ENCODE measurements around the gene RNU5B-1.

Gene RNU5B-1

GRCh38 chr15:65304381-65305149 lies at the start of gene RNU5B-1:
Gene RNU5B-1, plus strand, starts transcription at chr15:65304677.
- DNase-seq = peak; percentile 78 to 84

DNA sequence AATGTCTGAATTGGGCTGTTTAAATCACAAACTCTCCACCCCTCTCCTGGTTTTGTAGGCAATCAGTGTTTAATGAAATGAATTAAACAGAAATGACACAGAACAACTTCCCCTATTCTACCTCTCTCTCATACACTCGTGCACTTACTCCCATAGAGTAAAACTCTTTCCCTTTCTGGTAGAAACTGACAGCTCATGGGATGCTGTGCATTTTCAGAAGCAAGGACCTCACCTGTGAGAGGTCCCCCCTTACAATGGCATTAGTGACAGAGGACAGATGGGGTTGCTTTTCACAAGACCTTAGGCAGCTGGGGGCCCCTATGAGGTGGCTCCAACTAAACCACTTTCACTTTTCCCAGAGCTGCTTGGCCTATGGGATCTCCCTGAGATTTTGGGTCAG lies 49.7 kb upstream of the RNU5B-1 start:
- DNase-seq = no peak

GRCh38 chr15:65255486-65256140 lies 48.9 kb upstream of the RNU5B-1 start:
- no peak for DNase-seq

- no peak for DNase-seq
Measured at GRCh38 chr15:65258375-65259262, 45.9 kb upstream of the RNU5B-1 start.

GRCh38 chr15:65259367-65259797 lies 45.1 kb upstream of the RNU5B-1 start:
- no peak for DNase-seq

DNA sequence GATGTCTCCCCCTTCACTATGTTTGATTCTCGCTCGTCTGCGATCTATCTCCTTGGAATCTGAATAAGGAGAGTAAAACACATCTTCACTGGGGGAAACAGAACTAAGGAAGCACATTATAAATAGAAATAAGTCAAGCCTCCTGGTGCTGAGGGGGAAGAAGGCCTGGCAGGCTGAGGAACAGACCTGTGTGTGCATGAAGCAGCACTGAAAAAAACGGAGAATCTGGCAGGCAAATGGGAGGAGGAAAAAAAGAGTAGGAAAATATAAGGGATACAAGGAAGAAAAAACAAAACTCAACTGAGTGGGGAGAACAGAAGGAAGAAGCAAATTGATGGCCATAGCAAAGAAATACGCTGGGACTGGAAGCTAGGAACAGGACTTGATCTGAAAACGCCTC lies 43.5 kb upstream of the RNU5B-1 start:
- no peak for DNase-seq

- DNase-seq = no peak
Measured at GRCh38 chr15:65263313-65263712, 41.2 kb upstream of the RNU5B-1 start.

DNA sequence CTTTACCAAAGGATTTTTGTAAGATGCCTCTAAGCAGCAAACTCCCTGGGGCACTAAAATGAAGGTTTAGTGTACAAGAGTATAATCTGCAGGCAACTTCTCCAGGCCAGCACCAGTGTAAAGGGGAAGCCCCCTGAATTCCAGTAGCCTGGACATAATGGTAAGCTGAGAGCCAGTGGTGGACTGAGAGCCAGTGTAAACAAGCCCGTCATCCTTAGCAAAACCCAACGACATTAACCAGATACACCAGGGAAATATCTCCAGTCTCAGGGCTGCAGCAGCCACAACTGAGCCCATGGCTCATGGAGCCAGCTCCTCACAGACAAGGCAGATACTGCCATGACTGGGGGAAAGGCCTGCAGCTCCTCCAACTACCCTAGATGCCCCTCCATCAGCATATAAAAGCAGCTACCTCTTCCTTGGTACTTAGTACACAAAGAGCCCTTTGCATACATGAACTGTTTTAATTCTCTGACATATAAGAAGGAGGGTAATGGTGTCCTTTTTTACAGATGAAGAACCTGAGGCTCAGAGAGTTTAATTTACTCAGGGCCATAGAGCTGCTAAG lies 39.5 kb upstream of the RNU5B-1 start:
- no peak for DNase-seq

GRCh38 chr15:65266469-65266868 lies 38.0 kb upstream of the RNU5B-1 start:
- no peak for DNase-seq

DNA sequence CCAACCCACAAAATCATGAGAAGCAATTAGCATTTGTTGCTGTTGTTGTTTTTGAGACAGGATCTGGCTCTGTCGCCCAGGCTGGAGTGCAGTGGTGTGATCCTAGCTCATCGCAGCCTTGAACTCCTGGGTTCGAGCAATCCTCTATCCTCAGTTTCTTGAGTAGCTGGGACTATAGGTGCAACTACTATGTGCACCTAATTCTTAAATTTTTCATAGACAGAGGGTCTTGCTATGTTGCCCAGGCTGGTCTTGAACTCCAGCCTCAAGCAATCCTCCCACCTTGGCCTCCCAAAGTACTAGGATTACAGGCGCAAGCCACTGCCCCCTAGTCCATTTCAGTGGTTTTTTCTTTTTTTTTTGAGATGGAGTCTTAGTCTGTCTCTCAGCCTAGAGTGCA lies 36.1 kb upstream of the RNU5B-1 start:
- no peak for DNase-seq

- peak in 1 of 2 donors; percentile 10 for DNase-seq
Measured at GRCh38 chr15:65270811-65271545, 33.5 kb upstream of the RNU5B-1 start.

DNA sequence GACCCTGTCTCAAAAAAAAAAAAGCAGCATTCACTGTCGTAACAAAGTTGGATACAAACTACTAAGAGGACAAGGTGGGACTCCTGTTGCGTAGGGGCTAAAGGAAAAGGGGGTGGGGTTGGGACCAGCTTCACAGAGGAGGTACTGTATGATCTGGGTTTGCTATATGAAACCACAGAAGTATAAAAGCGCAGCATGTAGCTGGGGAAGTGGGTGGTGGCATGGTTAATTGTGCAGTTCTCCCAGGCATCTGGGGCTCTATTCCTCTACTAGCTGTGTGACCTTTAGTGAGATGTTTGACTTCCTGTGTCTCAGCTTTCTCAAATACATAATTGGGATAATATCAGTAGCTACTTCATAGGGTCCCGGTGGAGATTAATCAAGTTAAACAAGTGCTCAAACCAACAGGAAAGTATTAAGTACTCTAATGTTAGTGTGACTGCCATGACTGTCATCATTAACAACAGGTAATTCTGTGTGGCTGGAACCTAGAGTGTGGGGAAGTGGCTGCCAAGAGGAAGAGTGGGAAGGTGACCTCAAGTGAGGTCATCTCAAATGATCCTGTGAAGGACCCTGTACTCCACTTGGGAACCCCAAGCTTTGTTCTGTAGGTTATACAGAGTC lies 29.3 kb upstream of the RNU5B-1 start:
- DNase-seq = no peak

DNA sequence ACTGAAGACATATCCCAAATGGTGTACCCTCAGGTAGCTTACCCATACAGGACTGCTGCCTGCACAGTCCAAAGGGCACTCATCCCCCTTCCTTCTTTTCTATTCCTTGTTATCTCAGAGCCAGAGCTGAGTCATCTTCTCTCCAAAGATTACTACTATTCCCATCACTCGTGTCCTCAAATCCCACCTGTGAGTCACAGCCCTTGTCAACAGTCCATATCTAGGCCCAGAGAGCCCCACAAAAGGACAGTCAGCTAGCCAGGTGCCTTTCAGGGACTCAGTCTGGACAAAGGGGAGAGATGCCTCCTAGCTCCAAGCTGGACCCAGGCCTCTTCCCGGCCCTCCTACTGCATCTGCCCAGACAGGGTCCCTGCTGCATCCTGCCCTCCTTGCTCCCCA lies 28.8 kb upstream of the RNU5B-1 start:
- no peak for DNase-seq

DNA sequence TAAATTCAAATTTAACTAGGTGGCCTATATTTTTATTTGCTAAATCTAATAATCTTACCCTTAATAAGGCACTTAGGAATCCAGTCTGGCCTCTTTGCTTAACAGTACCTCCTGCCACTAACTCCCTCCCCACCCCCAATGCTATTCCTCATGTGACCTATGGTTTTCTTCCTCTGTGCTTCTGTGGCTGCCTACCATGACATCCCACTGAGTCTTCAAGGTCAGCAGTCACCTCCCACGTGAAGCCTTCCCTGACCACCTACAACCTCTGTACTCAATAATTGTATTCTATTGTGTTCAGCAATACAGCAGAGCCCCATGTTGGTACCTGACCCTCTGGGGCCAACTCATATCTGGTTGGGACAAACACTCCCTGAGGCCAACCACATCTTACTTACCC lies 27.5 kb upstream of the RNU5B-1 start:
- no peak for DNase-seq

DNA sequence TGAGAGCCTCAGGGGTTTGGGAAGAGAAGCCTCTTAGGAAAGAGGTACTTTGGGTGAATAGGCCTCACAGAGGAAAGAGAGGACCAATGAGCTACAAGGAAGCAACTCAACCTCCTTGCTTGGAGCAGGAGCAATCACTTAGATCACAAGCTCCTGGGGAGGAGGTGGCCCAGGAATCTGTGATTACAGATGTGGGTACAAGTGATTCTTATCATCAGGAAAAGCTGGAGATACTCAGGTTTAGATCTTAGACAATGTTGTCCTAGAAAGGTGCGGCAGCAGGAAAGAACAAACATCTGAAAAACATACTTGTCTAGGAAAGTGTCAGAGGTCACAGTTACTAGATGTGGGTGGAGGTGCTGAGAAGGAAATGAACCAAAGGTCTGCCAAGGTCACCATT lies 26.0 kb upstream of the RNU5B-1 start:
- no peak for DNase-seq

DNA sequence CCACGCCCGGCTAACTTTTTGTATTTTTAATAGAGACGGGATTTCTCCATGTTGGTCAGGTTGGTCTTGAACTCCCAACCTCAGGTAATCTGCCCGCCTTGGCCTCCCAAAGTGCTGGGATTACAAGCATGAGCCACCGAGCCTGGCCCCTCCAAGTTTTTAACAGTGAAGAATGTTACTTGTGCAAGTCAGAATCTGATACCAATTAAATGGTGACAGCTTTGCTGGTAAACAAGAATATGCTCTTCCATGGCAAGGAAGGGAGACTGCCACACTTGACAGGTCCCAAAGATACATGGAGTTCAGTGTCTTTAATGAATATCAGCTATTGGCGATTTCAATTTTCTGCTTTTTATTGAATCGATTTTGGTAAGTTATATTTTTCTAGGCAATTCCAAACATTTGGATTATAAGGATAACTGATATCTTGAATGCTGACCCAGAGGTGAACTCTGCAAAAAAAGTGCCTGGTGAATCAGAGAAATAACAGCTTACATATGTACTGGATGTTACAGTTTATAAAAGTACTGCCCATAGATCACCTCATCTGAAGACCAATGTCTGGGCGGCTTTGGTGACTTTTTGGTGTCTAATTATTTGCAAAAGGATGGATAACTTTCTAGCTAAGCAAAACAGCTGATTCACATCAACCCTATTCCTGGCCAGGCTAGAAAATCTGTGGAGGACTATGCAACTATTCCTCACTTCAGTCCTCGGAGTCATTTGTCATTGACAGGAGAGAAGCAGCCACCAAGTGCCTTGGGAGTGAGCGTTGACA lies 19.0 kb upstream of the RNU5B-1 start:
- no peak for DNase-seq

- peak in 1 of 2 donors; percentile 21 for DNase-seq
Measured at GRCh38 chr15:65286069-65286703, 18.3 kb upstream of the RNU5B-1 start.

DNA sequence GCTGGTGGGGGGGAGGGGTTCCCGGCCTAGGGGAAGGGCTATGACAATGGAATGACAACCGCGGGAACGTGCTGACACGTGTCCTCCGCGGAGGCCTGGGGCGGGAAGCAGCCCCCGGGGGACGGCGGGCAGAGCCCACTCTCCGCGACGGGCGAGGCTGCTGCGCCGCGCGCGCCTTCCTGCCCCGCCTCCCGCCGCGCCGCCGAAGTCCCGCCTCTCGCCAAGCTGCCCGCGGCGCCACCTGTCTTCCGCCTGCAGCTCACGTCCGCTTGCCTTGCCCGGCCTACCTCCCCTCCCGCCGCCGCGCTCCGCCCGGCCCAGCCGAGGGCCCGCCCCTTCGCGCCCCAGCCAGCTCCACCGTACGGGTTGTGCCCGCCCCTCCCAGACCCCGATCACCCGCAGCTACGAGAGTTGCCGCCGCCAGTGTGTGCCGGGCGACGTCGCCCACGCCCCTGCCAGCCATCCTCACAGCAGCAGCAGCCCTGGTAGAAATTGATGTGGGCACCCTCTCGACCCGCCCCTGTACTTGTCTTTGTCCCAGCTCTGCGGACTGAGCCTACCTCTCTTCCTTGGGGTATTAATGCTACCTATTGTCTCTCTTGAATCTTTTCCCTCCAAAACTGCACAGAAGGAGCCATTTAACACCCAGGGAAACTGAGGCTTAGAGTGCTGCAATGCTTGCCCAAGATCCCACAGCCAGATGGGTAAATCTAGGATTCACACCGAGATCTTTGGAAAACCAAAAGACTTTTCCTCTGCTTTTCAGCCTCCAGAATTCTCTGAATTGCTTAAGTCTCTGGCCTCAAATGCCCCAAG lies 17.6 kb upstream of the RNU5B-1 start, which contains the start of gene PARP16:
Gene PARP16, minus strand, starts transcription at position 180 of the 816 bp plus-strand sequence. CDS start 457 bp downstream, outside the sequence.
- DNase-seq = peak; percentile 85 to 88

DNA sequence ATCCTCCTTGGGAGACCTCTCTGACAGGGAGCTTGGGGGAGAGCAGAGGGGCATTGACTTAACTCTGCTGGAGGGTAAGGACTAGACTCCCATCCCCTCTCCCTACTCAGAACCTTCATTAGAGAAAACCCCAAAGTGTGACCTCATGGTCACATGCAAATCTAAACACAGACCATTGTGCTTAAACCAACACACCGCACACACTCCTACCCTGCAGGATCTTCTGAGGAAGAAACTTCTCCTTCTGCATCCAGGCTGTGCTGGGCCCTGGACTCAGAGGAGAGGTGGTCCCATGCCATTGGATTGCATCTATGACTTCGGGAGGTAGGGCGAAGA lies 17.0 kb upstream of the RNU5B-1 start:
- DNase-seq = no peak
